MV-4-11 (cell line): ENCODE data around the gene KLHL30.

ENCODE experiments used
- DNase-seq: peaks from one replicate; lab custom pipeline; 2025; lab: John Stamatoyannopoulos, UW

The KLHL30 gene

DNA sequence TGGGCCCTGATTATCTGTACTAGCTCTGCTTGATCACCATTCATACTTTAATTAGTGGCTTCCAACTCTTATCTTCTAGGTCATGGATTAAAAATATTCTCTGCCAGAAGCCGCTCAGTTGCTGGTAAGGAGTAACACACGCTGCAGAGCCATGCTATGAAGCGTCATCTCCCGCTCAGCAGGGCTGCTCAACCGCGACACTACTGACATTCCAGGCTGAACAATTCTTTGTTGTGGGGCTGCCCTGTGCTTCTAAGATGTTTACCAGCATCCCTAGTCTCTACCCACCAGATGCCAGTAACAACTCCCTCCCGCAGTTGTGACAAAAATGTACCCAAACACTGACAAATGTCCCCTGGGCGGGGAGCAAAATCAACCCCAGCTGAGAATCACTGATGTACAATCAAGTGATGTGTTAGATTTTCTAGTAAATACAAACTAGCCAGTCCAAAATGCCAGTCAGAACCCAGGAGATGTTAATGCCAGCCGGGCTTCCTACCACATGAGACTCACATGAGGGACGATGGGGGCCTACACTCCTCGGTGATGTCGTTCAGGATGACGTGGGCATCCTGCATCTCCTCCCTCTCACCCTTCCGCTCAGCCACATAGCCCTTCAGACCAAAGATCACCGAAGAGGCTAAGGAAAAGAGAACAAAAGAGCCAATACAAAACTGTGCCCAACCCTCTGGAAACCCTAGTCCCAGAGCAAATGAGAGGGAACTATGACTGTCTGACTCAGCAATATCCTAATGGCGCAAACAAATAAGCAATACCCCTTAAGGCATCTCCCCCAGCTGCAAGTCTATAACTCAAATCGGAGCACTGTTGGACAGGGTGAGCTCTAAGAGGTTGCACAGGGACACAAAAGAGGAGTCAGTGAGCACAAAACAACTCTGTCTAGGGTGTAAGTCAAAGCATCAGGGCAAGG, 49.4 kb downstream of the KLHL30 start:
- DNase-seq, result no peak

GRCh38 chr2:238190445-238190844, 52.0 kb downstream of the KLHL30 start:
- no peak for DNase-seq
